ENCODE measurements around the gene CISTR.

DNA sequence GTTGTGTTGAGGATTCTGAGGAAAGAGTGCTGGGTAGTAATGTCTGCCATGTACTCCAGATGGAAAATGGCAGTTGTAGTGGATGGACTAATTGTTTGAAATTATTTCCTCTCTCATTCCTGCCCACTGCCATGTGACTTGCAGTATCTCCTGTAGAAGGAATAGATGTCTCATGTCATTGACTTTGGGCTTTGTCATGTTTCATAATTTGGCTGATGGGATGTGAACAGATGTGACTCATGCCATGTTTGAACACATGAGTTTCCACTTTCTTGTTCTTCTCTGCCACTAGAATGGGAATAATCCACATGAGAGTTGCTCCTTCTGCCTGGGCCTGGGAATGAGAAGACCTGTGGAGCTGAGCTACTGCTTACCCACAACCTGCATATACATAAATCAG, 22.1 kb downstream of the CISTR start:
- TF ChIP-seq, protein P1, sequence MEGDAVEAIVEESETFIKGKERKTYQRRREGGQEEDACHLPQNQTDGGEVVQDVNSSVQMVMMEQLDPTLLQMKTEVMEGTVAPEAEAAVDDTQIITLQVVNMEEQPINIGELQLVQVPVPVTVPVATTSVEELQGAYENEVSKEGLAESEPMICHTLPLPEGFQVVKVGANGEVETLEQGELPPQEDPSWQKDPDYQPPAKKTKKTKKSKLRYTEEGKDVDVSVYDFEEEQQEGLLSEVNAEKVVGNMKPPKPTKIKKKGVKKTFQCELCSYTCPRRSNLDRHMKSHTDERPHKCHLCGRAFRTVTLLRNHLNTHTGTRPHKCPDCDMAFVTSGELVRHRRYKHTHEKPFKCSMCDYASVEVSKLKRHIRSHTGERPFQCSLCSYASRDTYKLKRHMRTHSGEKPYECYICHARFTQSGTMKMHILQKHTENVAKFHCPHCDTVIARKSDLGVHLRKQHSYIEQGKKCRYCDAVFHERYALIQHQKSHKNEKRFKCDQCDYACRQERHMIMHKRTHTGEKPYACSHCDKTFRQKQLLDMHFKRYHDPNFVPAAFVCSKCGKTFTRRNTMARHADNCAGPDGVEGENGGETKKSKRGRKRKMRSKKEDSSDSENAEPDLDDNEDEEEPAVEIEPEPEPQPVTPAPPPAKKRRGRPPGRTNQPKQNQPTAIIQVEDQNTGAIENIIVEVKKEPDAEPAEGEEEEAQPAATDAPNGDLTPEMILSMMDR (IDR thresholded peaks at IDR 0.05): no peak
- no peak for TF ChIP-seq POLR2A (IDR thresholded peaks at IDR 0.05)
